Stimulated activated naive B cell treated with anti-CD40 and anti-IgM and Interleukin-4, amounts not matched to agents 10 μg/mL and 1 μg/mL and 100 μg/mL, for 72 hours (primary cell): ENCODE measurements around the gene SV2B.

ENCODE experiments used
- ATAC-seq, 2 donors: fragments of 150-1000 bp; cut with Tn5 transposase; replicated peaks; 2 replicates each; pipeline ENCODE4 v1.10.0; 2021; ENCODE audit warnings: moderate library complexity in 1 of 2
- DNase-seq: peaks from one replicate; pipeline ENCODE4 v3.0.0; 2021
- H3K27ac Mint-ChIP-seq: one replicate; pipeline ENCODE4 v1.8.0; 2022; ENCODE audit warnings: mild to moderate bottlenecking, mixed read lengths
- H3K27me3 Mint-ChIP-seq, 2 donors: one replicate each; pipeline ENCODE4 v1.8.0; 2022; ENCODE audit warnings: mixed read lengths in 2 of 2
- H3K36me3 Mint-ChIP-seq, 2 donors: one replicate each; pipeline ENCODE4 v1.8.0; 2022; ENCODE audit warnings: mixed read lengths in 2 of 2, mild to moderate bottlenecking in 1 of 2
- H3K4me1 Mint-ChIP-seq, 2 donors: one replicate each; pipeline ENCODE4 v1.8.0; 2022; ENCODE audit warnings: mixed read lengths in 2 of 2, mild to moderate bottlenecking in 1 of 2
- H3K4me3 Mint-ChIP-seq, 2 donors: one replicate each; pipeline ENCODE4 v1.8.0; 2022; ENCODE audit warnings: mild to moderate bottlenecking in 2 of 2, mixed read lengths in 2 of 2, moderate library complexity in 1 of 2
- H3K9me3 Mint-ChIP-seq, 2 donors: one replicate each; pipeline ENCODE4 v1.8.0; 2022; ENCODE audit warnings: mixed read lengths in 2 of 2, mild to moderate bottlenecking in 1 of 2

SV2B gene

DNA sequence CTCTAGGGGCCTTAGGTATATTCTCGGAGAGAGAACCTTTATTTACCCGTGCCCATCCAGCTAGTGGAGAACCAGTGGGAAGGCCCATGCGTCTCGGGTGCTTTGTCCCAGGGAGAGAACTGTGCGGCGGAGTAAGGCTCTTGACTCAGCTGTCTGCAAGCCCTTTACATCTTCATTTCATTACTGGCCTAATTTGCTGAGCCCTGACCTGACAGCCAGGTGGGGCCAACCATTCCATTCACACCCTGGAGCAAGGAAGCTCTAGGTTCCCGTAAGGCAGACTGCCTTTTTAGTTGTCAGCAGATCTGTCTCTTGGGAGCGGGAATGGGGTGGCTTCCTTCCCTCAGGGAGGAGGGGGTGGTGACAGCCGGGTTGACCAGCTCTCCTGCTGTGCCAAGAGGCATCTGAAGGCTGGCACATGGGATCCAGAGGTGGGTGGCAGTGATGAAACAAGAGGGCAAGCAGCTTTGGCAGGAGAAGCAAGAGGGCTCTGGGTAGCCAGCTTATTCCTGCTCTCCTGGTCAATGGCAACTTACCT is 36.4 kb downstream of the SV2B start:
- H3K27me3 Mint-ChIP-seq, result peaks cover 28 to 32% of the 10 kb centered on the region in 2 donors
- peaks cover 0 to 2% of the 10 kb centered on the region in 2 donors for H3K9me3 Mint-ChIP-seq
- H3K36me3 Mint-ChIP-seq, result no peaks in the 10 kb centered on the region
- no peaks in the 10 kb centered on the region for H3K4me1 Mint-ChIP-seq
- H3K27ac Mint-ChIP-seq, result no peak overlapping the region
- DNase-seq (no peak), ATAC-seq (no peak)
- no peak overlapping the region for H3K4me3 Mint-ChIP-seq

DNA sequence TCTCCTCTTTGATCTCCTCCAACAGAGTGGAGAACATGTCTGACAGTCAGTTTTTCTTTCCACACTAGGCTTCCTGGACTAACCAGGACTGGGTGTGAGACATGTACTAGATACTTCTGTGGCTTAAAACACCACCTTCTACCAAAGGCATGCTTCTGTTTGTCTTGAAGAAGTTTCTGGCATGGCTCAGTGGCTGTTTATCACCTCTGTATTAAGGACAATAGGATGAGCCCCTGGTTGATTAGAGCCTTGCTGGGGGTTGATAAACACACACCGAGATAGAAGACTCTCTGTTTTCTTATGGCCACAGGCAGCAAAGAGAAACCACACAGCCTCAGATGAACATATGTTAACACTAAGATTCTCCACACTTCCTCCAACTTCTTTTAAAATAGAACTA is 40.5 kb downstream of the SV2B start:
- ATAC-seq (no peak), DNase-seq (no peak)
- H3K36me3 Mint-ChIP-seq, result no peaks in the 10 kb centered on the region
- peaks cover 0 to 2% of the 10 kb centered on the region in 2 donors for H3K9me3 Mint-ChIP-seq
- no peak overlapping the region for H3K27ac Mint-ChIP-seq
- H3K27me3 Mint-ChIP-seq, result peaks cover 29 to 36% of the 10 kb centered on the region in 2 donors
- no peak overlapping the region for H3K4me3 Mint-ChIP-seq
- peaks cover 0 to 2% of the 10 kb centered on the region in 2 donors for H3K4me1 Mint-ChIP-seq

DNA sequence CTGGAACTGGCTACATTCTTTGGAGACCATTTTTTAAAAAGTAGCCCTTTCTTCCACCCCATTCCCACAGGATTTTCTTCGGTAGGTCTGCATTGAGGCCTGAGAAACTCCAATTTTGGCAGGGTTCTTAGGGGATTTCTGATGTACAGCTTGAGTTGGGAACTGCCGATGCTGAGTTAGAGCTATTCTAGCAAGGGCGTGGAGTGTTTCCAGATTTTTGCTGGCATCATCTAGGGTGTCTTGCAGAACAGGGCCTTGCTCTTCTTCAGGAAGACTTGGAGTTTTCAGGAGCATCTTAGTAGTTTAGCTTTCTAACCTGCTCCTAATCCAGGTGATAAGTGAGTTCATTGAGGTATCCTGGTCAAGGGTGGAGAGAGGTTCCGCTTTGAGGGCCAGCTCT is 41.0 kb downstream of the SV2B start:
- DNase-seq, result no peak
- Mint-ChIP-seq H3K36me3 (no peaks in the 10 kb centered on the region), H3K27me3 (peaks cover 31 to 36% of the 10 kb centered on the region in 2 donors), H3K9me3 (peaks cover 0 to 2% of the 10 kb centered on the region in 2 donors), H3K4me1 (peaks cover 0 to 2% of the 10 kb centered on the region in 2 donors), H3K4me3 (no peak overlapping the region), H3K27ac (no peak overlapping the region)
- ATAC-seq, result no peak

DNA sequence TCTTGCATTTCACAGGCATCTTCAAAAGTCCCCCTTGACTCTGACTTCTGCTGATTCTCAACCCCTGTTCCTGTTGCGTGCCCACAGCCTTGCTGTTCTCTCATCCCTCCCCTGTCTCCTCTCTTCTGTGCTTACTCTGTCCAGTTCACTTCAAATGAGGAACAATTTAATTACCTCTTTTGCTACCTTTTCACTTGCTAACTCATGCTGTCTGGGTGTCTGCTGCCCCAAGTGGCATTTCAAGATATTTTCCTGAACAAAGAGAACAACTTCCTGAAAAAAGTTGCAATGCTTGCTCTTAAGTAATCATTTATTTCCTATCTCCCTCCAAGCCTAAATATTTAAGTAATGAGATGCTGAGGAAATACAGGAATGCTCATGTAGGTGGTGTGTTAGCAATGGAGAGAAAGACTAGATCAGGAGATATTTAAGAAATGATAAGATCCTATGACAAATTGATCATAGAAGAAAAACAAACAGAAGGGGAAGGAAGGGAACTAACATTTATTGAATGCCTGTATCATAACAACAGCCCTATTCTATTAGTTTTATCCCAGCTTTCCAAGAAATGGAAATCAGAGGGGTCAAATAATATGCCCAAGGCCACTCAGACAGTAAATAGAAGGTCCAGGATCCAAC is 42.2 kb downstream of the SV2B start:
- DNase-seq, result no peak
- no peaks in the 10 kb centered on the region for H3K36me3 Mint-ChIP-seq
- H3K9me3 Mint-ChIP-seq, result peaks cover 0 to 2% of the 10 kb centered on the region in 2 donors
- H3K4me1 Mint-ChIP-seq, result peaks cover 0 to 2% of the 10 kb centered on the region in 2 donors
- H3K4me3 Mint-ChIP-seq, result no peak overlapping the region
- ATAC-seq, result peak; percentile 45 to 63
- no peak overlapping the region for H3K27ac Mint-ChIP-seq
- peaks cover 35 to 36% of the 10 kb centered on the region in 2 donors for H3K27me3 Mint-ChIP-seq

DNA sequence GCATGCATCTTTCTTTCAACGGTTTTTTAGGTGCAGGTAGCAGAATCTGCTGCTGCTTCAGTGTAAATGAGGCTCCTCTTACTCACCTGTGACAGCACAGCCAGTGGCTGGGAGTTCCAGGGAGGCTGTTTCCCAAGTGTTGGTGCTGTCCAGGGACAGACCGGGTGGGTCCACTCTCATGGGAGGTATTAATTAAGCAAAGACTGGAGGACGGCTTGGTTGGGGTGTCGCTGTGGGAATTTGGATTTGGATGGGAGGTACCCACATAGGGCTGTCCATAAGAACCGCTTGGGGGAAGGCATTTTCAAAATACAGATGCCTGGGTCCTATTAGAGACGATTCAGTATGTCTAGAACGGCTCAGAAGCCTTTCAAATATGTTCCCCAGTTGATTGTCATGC is 42.9 kb downstream of the SV2B start:
- Mint-ChIP-seq H3K9me3 (peaks cover 0 to 1% of the 10 kb centered on the region in 2 donors), H3K27me3 (peaks cover 34 to 37% of the 10 kb centered on the region in 2 donors)
- no peak for ATAC-seq

DNA sequence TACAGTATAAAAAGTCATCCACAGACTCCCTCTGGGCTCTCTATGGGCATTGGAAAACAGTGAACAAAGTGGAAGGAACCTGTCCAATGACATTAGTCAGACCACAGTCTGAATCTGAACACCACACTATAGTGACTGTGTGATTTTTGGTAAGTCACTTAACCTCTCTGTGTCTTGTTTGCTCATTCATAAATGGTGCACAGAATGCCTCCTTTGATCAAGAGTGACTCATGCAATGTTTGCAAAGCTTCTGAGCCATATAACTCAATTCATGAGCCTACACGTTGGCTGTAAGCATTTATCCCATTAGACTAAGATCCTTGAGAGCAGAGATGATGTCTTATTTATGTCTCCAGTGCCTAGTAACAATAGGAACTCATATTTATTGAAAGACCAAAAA is 46.7 kb downstream of the SV2B start:
- ATAC-seq (no peak), DNase-seq (no peak)
- H3K27me3 Mint-ChIP-seq, result peaks cover 37 to 43% of the 10 kb centered on the region in 2 donors
- no peaks in the 10 kb centered on the region for H3K36me3 Mint-ChIP-seq
- H3K4me1 Mint-ChIP-seq, result peaks cover 0 to 2% of the 10 kb centered on the region in 2 donors
- H3K27ac Mint-ChIP-seq, result no peak overlapping the region
- H3K4me3 Mint-ChIP-seq, result no peak overlapping the region
- H3K9me3 Mint-ChIP-seq, result no peaks in the 10 kb centered on the region

More for the DNA sequence above, 42.9 kb downstream of the SV2B start:
- H3K4me3 Mint-ChIP-seq, result no peak overlapping the region
- DNase-seq, result no peak
- H3K36me3 Mint-ChIP-seq, result no peaks in the 10 kb centered on the region
- H3K4me1 Mint-ChIP-seq, result peaks cover 0 to 2% of the 10 kb centered on the region in 2 donors
- no peak overlapping the region for H3K27ac Mint-ChIP-seq

DNA sequence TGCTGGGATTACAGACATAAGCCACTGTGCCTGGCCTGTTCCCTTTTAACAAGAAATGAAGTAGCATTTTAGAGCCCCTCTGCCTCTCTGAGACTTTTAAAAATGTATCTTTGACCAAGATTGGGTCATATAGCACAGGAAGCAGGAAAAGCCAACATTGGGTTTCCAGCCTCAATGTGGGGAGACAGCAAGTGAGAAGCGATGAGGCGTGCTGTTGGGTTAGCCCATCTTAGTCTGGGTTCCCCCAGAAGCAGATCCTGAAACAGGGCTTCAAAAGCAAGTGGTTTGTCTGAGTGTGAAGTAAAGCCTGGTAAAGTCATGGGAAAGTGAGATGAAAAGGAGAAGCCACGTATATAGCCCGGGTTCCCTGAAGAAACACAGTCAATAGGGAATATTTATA is 48.2 kb downstream of the SV2B start:
- no peaks in the 10 kb centered on the region for H3K9me3 Mint-ChIP-seq
- H3K36me3 Mint-ChIP-seq, result no peaks in the 10 kb centered on the region
- DNase-seq, result no peak
- ATAC-seq, result no peak
- no peaks in the 10 kb centered on the region for H3K4me1 Mint-ChIP-seq
- peaks cover 42 to 48% of the 10 kb centered on the region in 2 donors for H3K27me3 Mint-ChIP-seq
- H3K4me3 Mint-ChIP-seq, result no peak overlapping the region
- H3K27ac Mint-ChIP-seq, result no peak overlapping the region

DNA sequence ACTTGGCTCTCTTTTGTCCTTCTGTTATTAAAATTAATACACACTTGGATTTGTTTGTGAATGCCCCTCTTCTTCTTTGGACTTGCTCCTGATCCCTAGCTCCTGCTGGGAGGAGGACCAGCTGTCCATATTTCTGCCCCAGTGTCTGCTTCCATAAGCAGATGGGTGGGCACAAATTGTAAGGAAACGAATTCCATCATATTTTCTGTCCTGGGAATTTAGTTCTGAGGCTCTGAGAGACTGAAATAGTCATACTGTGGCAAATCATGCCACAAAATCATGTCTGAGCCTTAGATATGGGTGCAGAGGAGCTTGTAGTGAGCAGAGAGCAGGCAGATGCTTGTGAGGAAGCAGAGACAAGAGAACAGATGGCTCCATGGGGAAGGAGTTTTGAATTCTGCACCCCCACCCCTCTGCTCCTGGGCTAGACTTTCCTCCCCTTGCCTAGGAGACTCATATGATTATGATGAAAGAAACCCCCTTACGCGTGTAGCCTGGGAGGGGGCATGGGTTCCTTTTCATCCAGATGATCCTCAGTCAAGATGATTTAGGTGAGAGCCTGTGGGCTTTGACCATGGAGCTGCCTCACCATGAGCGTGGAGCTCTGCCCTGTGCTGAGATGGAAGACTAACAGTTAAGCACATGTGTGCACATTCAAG is 50.6 kb downstream of the SV2B start:
- Mint-ChIP-seq H3K27me3 (peaks cover 57 to 59% of the 10 kb centered on the region in 2 donors), H3K4me1 (no peaks in the 10 kb centered on the region), H3K36me3 (no peaks in the 10 kb centered on the region), H3K9me3 (no peaks in the 10 kb centered on the region), H3K27ac (no peak overlapping the region), H3K4me3 (no peak overlapping the region)
- DNase-seq, result no peak
- no peak for ATAC-seq

DNA sequence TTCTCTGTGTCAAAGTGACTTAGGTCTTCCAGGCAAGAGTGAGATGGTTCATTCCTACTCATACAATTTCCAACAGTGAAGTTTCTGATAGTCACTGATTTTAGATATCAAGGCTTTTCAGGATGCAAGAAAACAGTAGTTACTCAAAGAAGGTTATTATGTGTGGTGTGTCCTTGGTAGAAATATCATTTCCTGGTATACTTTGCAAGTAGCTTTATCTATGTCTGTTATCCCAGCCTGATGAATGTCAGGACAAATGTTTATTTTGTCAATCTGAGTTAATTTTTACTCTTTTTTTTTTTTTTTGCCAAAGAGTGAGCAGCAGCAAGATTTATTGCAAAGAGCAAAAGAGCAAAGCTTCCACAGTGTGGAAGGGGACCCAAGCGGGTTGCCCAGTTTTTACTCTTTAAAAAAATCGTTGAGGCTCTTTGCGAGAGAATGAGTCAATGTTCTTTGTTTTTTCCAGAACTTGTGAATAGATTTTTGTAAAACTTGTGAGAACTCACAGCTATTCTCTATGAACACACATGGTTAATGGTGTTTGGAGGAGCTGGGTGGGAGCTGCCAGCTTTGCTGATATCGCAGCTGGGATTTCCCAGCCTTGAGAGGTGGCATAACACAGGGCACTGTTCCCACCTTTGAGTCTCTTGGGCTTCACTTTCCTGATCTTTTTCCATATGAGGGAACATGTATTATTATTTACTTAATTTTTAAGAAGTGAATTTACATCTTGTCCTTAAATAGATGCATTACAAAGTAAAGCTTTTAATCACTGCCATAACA is 51.9 kb downstream of the SV2B start:
- Mint-ChIP-seq H3K4me1 (no peaks in the 10 kb centered on the region), H3K27me3 (peaks cover 45 to 53% of the 10 kb centered on the region in 2 donors), H3K9me3 (no peaks in the 10 kb centered on the region), H3K27ac (no peak overlapping the region), H3K36me3 (no peaks in the 10 kb centered on the region), H3K4me3 (no peak overlapping the region)
- no peak for DNase-seq
- no peak for ATAC-seq

DNA sequence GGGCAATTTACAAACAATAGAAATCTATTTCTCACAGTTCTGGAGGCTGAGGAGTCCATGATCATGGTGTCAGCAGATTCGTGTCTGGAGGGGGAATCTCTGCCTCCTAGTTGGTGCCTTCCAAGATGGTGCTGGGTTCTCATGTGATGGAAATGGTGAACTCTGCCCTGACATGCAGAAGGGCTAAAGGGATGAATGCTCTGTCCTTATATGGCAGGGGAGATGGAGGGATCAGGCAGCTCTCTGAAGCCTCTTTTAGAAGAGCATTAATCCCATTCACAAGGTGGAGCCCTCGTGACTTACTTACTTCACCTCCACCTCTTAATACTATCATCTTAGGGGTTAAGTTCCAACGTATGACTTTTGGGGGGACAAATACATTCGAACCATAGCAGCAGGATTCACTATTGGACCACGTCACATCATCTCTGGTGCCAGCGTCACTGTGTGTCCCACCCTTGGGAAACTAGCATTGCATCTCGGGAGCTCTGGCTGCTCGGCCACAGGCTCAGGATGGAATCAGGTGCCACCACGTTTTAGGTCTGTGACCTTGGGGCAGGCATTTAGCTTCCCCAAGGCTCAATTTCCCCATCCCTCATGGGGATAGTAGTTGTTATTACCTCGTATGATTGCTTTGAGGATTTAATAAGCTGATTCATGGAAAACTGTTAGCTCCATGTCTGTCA is 53.0 kb downstream of the SV2B start:
- H3K36me3 Mint-ChIP-seq, result no peaks in the 10 kb centered on the region
- DNase-seq (no peak), ATAC-seq (no peak)
- H3K4me1 Mint-ChIP-seq, result no peaks in the 10 kb centered on the region
- peaks cover 40 to 47% of the 10 kb centered on the region in 2 donors for H3K27me3 Mint-ChIP-seq
- no peak overlapping the region for H3K4me3 Mint-ChIP-seq
- no peak overlapping the region for H3K27ac Mint-ChIP-seq
- no peaks in the 10 kb centered on the region for H3K9me3 Mint-ChIP-seq

DNA sequence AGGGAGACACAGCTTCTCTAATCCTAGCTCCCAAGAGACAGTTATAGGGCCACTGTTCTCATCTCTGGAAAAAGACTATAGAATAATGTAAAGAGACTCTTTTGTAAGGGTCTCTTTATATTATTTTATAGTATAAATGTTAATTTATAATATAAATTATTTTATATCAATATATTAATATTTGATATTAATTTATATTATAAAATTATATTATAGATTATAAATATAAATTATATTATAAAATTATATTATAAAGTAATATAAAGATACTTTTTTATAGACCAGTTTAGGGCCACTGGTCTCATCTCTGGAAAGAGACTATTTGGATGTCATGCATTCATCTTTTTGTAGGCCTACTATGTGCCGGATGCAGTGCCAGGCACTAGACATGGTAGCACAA is 53.9 kb downstream of the SV2B start:
- ATAC-seq (no peak), DNase-seq (no peak)
- no peaks in the 10 kb centered on the region for H3K36me3 Mint-ChIP-seq
- no peak overlapping the region for H3K27ac Mint-ChIP-seq
- no peaks in the 10 kb centered on the region for H3K4me1 Mint-ChIP-seq
- H3K4me3 Mint-ChIP-seq, result no peak overlapping the region
- no peaks in the 10 kb centered on the region for H3K9me3 Mint-ChIP-seq
- H3K27me3 Mint-ChIP-seq, result peaks cover 46 to 48% of the 10 kb centered on the region in 2 donors

DNA sequence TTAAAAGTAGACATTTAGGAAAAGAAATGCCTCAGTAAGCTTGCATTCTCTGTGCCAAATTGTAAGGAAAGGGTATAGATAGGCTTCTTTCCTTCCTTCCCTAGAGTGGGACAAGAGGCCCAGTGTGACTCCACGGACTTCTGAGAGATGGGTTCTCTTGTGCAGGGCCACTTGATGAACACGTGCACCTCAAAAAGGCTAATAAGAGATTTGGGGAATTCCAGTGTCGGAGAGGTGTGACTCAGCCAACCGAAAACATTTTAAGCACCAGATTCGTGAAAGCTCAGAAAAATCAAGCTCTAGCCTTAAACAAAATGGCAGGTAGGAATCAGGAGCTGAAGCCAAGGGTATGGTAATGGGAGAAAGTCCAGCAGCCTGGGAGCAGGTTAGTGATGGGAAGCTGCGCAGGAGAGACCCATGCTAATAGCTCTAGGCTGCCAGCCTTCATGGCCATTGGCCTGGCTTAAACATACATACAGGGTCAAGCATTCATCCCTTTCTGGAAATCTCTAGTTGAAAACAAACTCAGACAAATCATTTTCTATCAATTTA is 56.2 kb downstream of the SV2B start:
- no peaks in the 10 kb centered on the region for H3K9me3 Mint-ChIP-seq
- no peak for DNase-seq
- ATAC-seq, result no peak
- H3K27ac Mint-ChIP-seq, result no peak overlapping the region
- H3K4me3 Mint-ChIP-seq, result no peak overlapping the region
- H3K36me3 Mint-ChIP-seq, result no peaks in the 10 kb centered on the region
- peaks cover 36 to 39% of the 10 kb centered on the region in 2 donors for H3K27me3 Mint-ChIP-seq
- H3K4me1 Mint-ChIP-seq, result no peaks in the 10 kb centered on the region

DNA sequence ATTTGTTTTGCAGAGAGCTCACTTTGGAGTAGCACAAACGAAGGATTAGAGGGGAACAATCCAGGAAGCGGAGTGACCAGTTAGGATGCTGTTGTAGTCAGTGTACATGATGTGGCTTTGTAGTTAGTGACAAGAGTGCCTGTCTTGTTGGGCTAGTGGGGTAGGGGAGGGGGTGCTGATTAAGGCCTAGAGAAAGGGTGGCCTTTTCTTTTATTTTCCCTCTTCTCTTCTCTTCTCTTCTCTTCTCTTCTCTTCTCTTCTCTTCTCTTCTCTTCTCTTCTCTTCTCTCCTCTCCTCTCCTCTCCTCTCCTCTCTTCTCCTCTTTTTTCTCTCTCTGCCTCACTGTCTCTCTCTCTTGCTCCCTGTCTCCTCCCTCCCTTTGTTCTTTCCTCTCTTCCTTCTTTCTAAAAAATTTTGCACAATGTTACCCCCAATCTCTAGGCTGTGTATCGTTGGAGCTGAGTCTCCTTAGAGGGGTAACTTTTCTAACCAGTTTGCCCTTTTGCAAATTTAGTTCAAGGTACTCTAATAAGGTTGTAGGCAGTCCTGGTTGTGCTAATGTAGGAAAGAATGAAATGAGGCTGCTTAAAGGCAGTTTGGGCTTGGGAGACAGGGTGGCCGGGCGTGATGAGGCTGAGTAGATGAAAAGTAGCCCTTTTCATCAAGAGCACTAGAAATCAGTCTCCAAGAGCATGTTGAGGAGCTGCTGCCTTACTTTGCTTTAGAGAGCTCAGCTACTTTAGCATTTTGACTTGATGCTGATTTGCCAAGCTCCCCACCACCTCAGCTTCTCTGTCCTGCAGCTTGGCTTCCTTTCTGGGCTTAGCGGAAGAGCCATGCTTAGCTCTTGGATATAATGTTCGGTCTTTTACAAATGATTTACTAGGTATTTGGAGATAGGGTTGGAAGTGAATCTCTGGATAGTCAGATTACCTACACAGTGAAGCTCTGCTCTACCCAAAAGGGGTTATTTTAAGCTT is 58.6 kb downstream of the SV2B start:
- Mint-ChIP-seq H3K9me3 (no peaks in the 10 kb centered on the region), H3K4me1 (no peaks in the 10 kb centered on the region), H3K36me3 (no peaks in the 10 kb centered on the region), H3K27ac (no peak overlapping the region), H3K4me3 (no peak overlapping the region), H3K27me3 (peaks cover 24 to 28% of the 10 kb centered on the region in 2 donors)
- ATAC-seq (no peak), DNase-seq (no peak)
